H1 (cell line): ENCODE data around the gene HIVEP3. TPM values are rescaled to one million over a fixed set of nuclear protein-coding genes. Genes with fewer than 3 reads are reported as not detected.

Experiments
- ATF3 ChIP-seq: IDR thresholded peaks from 2 replicates; pipeline ENCODE4 v1.6.1; 2011; ENCODE audit warnings: low read depth, mild to moderate bottlenecking, low read length; ENCODE audit not compliant: insufficient read depth
- E2F6 ChIP-seq: IDR thresholded peaks from 2 replicates; pipeline ENCODE4 v1.6.1; 2012; ENCODE audit warnings: inconsistent platforms
- POLR2A ChIP-seq, 2 experiments: IDR thresholded peaks; 1 replicate in 1 of 2; 2 replicates in 1 of 2; pipeline ENCODE4 v1.6.1; 2011; ENCODE audit warnings: low read depth in 2 of 2, low read length in 2 of 2, mild to moderate bottlenecking in 2 of 2; ENCODE audit errors: control extremely low read depth in 1 of 2
- RBBP5 ChIP-seq: IDR thresholded peaks from 2 replicates; pipeline ENCODE4 v1.7.1; 2012; ENCODE audit warnings: low read depth, mild to moderate bottlenecking, inconsistent platforms, low read length, moderate library complexity, borderline replicate concordance
- RXRA ChIP-seq: IDR thresholded peaks from 2 replicates; pipeline ENCODE4 v1.6.1; 2011; ENCODE audit warnings: low read depth, mild to moderate bottlenecking, low read length, moderate library complexity; ENCODE audit not compliant: insufficient read depth
- polyA plus RNA-seq, 7 experiments: library from polyadenylated mRNA; depleted of rRNA in 3 of 7; stranded (reverse) in 5 of 7; unstranded in 2 of 7; fragments of >200 nt in 5 of 7; fragments of 200-250 nt in 2 of 7; gene quantifications; 1 replicate in 5 of 7; 2 replicates in 1 of 7; 4 replicates in 1 of 7; pipeline versions ENCODE4 v1.2.1 to v1.2.3, GENCODE V29; 2011 to 2013; ENCODE audit warnings: missing spikeins in 2 of 7, mixed read lengths in 2 of 7
- total RNA-seq: library from RNA; stranded (reverse); fragmentation: NEBNext Ultra II Directional; extraction: Animal tissue kit (Norgen Biotek cat#: 25700); gene quantifications from 2 replicates; pipeline ENCODE4 v1.2.1, GENCODE V29; 2021

The HIVEP3 gene
- total and polyA plus RNA-seq, 2 of the 8 experiments (the other 6 are each of a cell fraction or from before 2014, with no cell fraction given), result 0.24 to 0.69 TPM

GRCh38 chr1:41666981-41667631 lies 251.6 kb downstream of the HIVEP3 start (continued):
- TF ChIP-seq RXRA (no peak), RBBP5 (no peak), E2F6 (no peak), ATF3 (no peak), POLR2A (IDR thresholded peaks at IDR 0.05; ENCODE audit: control extremely low read depth in 1 of 2, low read depth in 2 of 2, low read length in 2 of 2) (no peak)
